ENCODE data around the gene AKAP13.

DNA sequence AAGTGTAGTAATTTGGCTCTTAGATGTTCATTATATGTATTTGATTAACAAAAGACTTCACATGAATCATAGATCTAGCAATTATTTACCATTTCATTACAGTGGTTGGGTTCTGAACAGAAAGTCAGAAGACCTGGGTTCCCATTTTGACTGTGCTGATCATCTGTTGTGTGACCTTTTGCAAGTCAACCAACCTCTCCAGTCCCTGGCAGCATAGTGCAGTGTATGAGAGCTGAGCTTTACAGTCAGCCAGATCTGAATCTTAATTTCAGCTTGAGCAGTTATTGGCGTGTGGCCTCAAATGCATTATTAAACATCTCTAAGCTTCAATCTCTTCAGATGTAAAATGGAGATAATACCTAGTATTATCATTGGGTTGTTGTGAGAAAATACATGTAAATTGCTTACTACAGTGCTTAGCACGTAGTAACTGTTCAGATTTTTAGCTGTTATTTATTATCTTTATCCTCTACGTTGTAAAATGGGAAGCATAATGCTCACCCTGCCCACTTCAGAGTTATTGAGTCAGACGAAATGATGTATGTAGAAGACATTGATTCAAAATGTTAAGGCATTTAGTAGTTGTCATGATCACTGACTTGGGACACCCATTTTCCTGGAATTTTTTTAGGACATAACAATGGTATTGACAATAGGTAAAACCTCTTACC is 310.3 kb downstream of the AKAP13 start:
- no peak for TF ChIP-seq CHD2 (IDR thresholded peaks at IDR 0.05; ENCODE audit: low read length, partially characterized antibody)
- no peak for TF ChIP-seq SMC3 (IDR thresholded peaks at IDR 0.05)
- no peak for TF ChIP-seq NFE2L2 (conservative IDR thresholded peaks at IDR 0.05; ENCODE audit: low read length)
- TF ChIP-seq, protein P1, sequence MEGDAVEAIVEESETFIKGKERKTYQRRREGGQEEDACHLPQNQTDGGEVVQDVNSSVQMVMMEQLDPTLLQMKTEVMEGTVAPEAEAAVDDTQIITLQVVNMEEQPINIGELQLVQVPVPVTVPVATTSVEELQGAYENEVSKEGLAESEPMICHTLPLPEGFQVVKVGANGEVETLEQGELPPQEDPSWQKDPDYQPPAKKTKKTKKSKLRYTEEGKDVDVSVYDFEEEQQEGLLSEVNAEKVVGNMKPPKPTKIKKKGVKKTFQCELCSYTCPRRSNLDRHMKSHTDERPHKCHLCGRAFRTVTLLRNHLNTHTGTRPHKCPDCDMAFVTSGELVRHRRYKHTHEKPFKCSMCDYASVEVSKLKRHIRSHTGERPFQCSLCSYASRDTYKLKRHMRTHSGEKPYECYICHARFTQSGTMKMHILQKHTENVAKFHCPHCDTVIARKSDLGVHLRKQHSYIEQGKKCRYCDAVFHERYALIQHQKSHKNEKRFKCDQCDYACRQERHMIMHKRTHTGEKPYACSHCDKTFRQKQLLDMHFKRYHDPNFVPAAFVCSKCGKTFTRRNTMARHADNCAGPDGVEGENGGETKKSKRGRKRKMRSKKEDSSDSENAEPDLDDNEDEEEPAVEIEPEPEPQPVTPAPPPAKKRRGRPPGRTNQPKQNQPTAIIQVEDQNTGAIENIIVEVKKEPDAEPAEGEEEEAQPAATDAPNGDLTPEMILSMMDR (IDR thresholded peaks at IDR 0.05) = no peak
- TF ChIP-seq ESRRA (IDR thresholded peaks at IDR 0.05; ENCODE audit: borderline replicate concordance, low read length) = no peak
